Measurements from ENCODE around the gene LLGL2.

DNA sequence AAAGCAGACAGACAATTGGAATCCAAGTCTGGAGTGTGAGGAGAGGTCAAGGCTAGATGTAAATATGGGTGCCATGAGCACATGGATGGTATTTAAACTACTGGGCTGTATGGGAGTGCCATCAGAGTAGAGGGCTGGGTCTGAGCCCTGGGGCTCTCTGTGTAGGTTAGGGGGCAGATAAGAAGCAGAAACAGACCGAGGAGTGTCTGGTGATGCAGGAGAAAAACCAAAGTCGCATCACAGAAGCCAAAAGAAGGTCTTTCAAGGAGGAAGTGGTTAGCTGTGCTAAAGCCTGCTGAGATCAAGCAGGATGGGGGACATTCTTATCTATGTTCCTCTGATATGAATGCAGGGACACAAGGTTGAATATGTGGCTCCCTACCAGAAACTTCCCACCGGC is 7.3 kb upstream of the LLGL2 start:
- TF ChIP-seq CTCF (IDR thresholded peaks at IDR 0.05; ENCODE audit: insufficient read depth, low read depth, low read length) = no peak
- TF ChIP-seq EZH2 (IDR thresholded peaks at IDR 0.05; ENCODE audit: insufficient read depth, low read length) = no peak

Data from astrocyte (in vitro differentiated cells and primary cell).